ENCODE measurements around the gene CCDC57. TPM values are rescaled to one million over a fixed set of nuclear protein-coding genes. Genes with fewer than 3 reads are reported as not detected.

Gene CCDC57
- total RNA-seq, 5 donors from 2014 or later (not counting 1 experiment from before 2014, with no cell fraction given): 86.4 to 127 (median 103) TPM

GRCh38 chr17:82080048-82080788, 132.4 kb downstream of the CCDC57 start:
- H3K27ac Mint-ChIP-seq: no peak overlapping the region
- ChIA-PET CTCF (no interaction called here), POLR2A (no interaction called here)
- H3K4me1 ChIP-seq (ENCODE audit: control insufficient read depth in 1 of 2, extremely low read depth in 1 of 2, insufficient read depth in 2 of 2, low read length in 2 of 2): no peaks in the 10 kb centered on the region
- WGBS (ENCODE audit: insufficient coverage): 87% methylated on average over 31 of the region's 36 CpGs
- peaks cover 31 to 52% of the 10 kb centered on the region in 2 donors for H3K36me3 ChIP-seq (ENCODE audit: control insufficient read depth in 2 of 2, extremely low read depth in 1 of 2, insufficient read depth in 1 of 2, low read length in 1 of 2)
- ATAC-seq (replicated peaks in 1 of 4) (no peak), DNase-seq (no peak)
- peaks cover 8% of the 10 kb centered on the region for H3K36me3 Mint-ChIP-seq
- no peaks in the 10 kb centered on the region for H3K27me3 Mint-ChIP-seq
- H3K9me3 Mint-ChIP-seq: no peaks in the 10 kb centered on the region
- H3K27me3 ChIP-seq (replicated peaks in 1 of 2; ENCODE audit: control insufficient read depth in 2 of 2, extremely low read depth in 1 of 2, insufficient read depth in 2 of 2, low read length in 1 of 2): no peaks in the 10 kb centered on the region
- no peak overlapping the region for H3K4me3 ChIP-seq (ENCODE audit: control insufficient read depth in 1 of 2, extremely low read depth in 1 of 2, low read length in 1 of 2)
- H3K9me3 ChIP-seq: no peaks in the 10 kb centered on the region
- H3K4me3 Mint-ChIP-seq: no peak overlapping the region
- H3K4me1 Mint-ChIP-seq: no peaks in the 10 kb centered on the region
- H3K27ac ChIP-seq (ENCODE audit: low read length): no peak overlapping the region

DNA sequence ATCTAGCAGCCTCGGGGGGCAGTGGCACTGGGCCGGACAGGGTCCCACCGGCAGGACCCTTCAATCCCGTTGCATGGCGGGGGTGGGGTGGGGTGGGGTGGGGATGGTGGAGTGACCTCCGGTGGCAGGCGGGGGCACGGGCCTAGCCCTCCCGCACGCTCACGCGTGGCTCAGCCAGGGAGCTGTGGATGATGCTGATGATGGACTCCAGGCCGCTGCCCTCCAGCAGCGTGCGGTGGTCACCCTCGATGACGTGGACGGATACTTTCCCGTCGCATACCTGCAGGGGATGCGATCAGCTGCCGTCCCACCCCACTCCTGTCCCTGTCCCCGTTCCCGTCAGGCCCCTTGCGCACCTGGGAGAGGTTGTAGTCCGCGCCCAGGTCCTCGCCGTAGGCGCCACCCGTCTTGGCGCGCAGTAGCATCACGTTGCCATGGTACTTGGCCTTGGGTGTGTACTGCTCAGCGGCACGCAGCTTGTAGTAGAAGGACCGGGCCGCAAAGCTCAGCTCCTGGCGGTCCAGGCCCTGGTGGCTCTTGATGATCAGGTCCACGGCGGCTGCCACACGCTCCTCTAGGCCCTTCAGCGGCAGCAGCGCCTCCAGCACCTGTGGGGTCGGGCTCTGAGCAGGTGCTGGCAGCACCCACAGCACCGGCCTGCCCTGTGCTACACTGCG, 133.5 kb downstream of the CCDC57 start:
- no peak overlapping the region for H3K4me3 Mint-ChIP-seq
- H3K36me3 Mint-ChIP-seq: peaks cover 6% of the 10 kb centered on the region
- Histone ChIP-seq H3K27ac (ENCODE audit: low read length) (no peak overlapping the region), H3K4me1 (ENCODE audit: control insufficient read depth in 1 of 2, extremely low read depth in 1 of 2, insufficient read depth in 2 of 2, low read length in 2 of 2) (no peaks in the 10 kb centered on the region), H3K9me3 (no peaks in the 10 kb centered on the region), H3K4me3 (ENCODE audit: control insufficient read depth in 1 of 2, extremely low read depth in 1 of 2, low read length in 1 of 2) (no peak overlapping the region), H3K36me3 (ENCODE audit: control insufficient read depth in 2 of 2, extremely low read depth in 1 of 2, insufficient read depth in 1 of 2, low read length in 1 of 2) (peaks cover 26 to 46% of the 10 kb centered on the region in 2 donors), H3K27me3 (replicated peaks in 1 of 2; ENCODE audit: control insufficient read depth in 2 of 2, extremely low read depth in 1 of 2, insufficient read depth in 2 of 2, low read length in 1 of 2) (no peaks in the 10 kb centered on the region)
- DNase-seq (no peak), ATAC-seq (replicated peaks in 1 of 4) (peak in 1 of 4 experiments; percentile 5)
- POLR2A ChIA-PET: no interaction called here
- WGBS (ENCODE audit: insufficient coverage): 96% methylated on average over 39 of the region's 47 CpGs
- no peak overlapping the region for H3K27ac Mint-ChIP-seq
- CTCF ChIA-PET: interaction anchor here in 1 of 2 donors (0.6 kb wide), 1 partner anchor 20 kb away, joined by 3 read pairs; no protein-coding TSS in a partner anchor
- H3K9me3 Mint-ChIP-seq: no peaks in the 10 kb centered on the region
- H3K4me1 Mint-ChIP-seq: no peaks in the 10 kb centered on the region
- no peaks in the 10 kb centered on the region for H3K27me3 Mint-ChIP-seq

- Histone ChIP-seq H3K4me1 (ENCODE audit: control insufficient read depth in 1 of 2, extremely low read depth in 1 of 2, insufficient read depth in 2 of 2, low read length in 2 of 2) (no peaks in the 10 kb centered on the region), H3K27me3 (replicated peaks in 1 of 2; ENCODE audit: control insufficient read depth in 2 of 2, extremely low read depth in 1 of 2, insufficient read depth in 2 of 2, low read length in 1 of 2) (no peaks in the 10 kb centered on the region), H3K27ac (ENCODE audit: low read length) (no peak overlapping the region), H3K36me3 (ENCODE audit: control insufficient read depth in 2 of 2, extremely low read depth in 1 of 2, insufficient read depth in 1 of 2, low read length in 1 of 2) (peaks cover 21 to 41% of the 10 kb centered on the region in 2 donors), H3K9me3 (no peaks in the 10 kb centered on the region), H3K4me3 (ENCODE audit: control insufficient read depth in 1 of 2, extremely low read depth in 1 of 2, low read length in 1 of 2) (no peak overlapping the region)
- POLR2A ChIA-PET: interaction anchor here in 1 of 2 donors (0.6 kb wide), 1 partner anchor 17 kb away, joined by 3 read pairs; no protein-coding TSS in a partner anchor
- WGBS (ENCODE audit: insufficient coverage): 81% methylated on average over 15 of the region's 18 CpGs
- Mint-ChIP-seq H3K4me3 (no peak overlapping the region), H3K27ac (no peak overlapping the region), H3K36me3 (peaks cover 4% of the 10 kb centered on the region), H3K4me1 (no peaks in the 10 kb centered on the region), H3K27me3 (no peaks in the 10 kb centered on the region), H3K9me3 (no peaks in the 10 kb centered on the region)
- DNase-seq (no peak), ATAC-seq (replicated peaks in 1 of 4) (no peak)
- CTCF ChIA-PET: interaction anchor here in 1 of 2 donors (0.6 kb wide), 1 partner anchor 19 kb away, joined by 3 read pairs; no protein-coding TSS in a partner anchor
Observed at GRCh38 chr17:82078433-82078832, 134.2 kb downstream of the CCDC57 start.

GRCh38 chr17:82077617-82078358, 134.9 kb downstream of the CCDC57 start:
- Mint-ChIP-seq H3K27ac (no peak overlapping the region), H3K9me3 (no peaks in the 10 kb centered on the region), H3K36me3 (peaks cover 4% of the 10 kb centered on the region), H3K4me3 (no peak overlapping the region), H3K4me1 (no peaks in the 10 kb centered on the region), H3K27me3 (no peaks in the 10 kb centered on the region)
- no peaks in the 10 kb centered on the region for H3K4me1 ChIP-seq (ENCODE audit: control insufficient read depth in 1 of 2, extremely low read depth in 1 of 2, insufficient read depth in 2 of 2, low read length in 2 of 2)
- no peaks in the 10 kb centered on the region for H3K9me3 ChIP-seq
- POLR2A ChIA-PET: interaction anchor here in 1 of 2 donors (0.6 kb wide), 1 partner anchor 18 kb away, joined by 3 read pairs; no protein-coding TSS in a partner anchor
- DNase-seq (no peak), ATAC-seq (replicated peaks in 1 of 4) (no peak)
- H3K27me3 ChIP-seq (replicated peaks in 1 of 2; ENCODE audit: control insufficient read depth in 2 of 2, extremely low read depth in 1 of 2, insufficient read depth in 2 of 2, low read length in 1 of 2): no peaks in the 10 kb centered on the region
- no peak overlapping the region for H3K27ac ChIP-seq (ENCODE audit: low read length)
- no peak overlapping the region for H3K4me3 ChIP-seq (ENCODE audit: control insufficient read depth in 1 of 2, extremely low read depth in 1 of 2, low read length in 1 of 2)
- H3K36me3 ChIP-seq (ENCODE audit: control insufficient read depth in 2 of 2, extremely low read depth in 1 of 2, insufficient read depth in 1 of 2, low read length in 1 of 2): peaks cover 15 to 34% of the 10 kb centered on the region in 2 donors
- 87% methylated on average over 21 of the region's 28 CpGs for WGBS (ENCODE audit: insufficient coverage)
- CTCF ChIA-PET: no interaction called here

DNA sequence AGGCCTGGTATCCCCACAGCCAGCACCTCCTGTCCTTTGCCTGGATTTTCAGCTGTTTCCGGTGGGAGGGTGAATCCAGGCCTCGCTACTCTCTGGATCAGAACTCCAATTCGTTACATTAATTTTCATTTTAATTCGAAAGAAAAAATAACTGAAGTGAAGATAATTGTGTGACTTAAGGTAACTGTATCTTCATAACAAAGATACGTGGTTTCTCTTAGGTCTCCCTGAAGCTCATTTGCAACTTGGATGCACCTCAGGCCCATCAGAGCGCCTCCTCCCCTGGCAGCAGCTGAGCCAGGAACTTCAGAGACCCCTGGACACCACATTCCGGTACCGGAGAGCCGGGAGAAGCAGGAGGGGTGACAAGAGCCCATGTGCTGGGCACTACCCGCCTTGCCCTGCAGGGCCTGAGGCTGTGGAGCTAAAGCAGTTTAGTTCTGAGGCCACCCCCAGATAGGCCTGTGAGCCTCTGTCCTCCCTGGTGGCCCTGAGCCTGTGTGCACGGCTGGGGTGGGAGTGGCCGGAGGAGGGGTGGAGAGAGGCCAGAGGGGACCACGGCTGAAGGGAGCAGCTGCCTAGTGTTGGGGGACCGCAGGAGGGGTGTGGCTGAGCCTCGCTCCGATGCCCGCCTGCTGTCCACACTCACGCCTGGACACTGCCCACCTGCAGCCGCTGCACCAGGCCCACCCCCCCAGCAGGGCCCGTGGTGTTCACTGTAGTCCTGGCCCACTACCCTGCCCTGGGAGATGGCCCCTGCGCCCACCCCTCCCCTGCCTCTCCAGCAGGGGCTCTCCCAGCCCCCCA, 135.7 kb downstream of the CCDC57 start:
- ChIA-PET CTCF (no interaction called here), POLR2A (interaction anchor here (0.5 to 1.0 kb wide), 2 partner anchors 28 to 41 kb away, joined by 3 read pairs; no protein-coding TSS in a partner anchor)
- Histone ChIP-seq H3K4me3 (ENCODE audit: control insufficient read depth in 1 of 2, extremely low read depth in 1 of 2, low read length in 1 of 2) (no peak overlapping the region), H3K36me3 (ENCODE audit: control insufficient read depth in 2 of 2, extremely low read depth in 1 of 2, insufficient read depth in 1 of 2, low read length in 1 of 2) (peaks cover 9 to 26% of the 10 kb centered on the region in 2 donors), H3K9me3 (no peaks in the 10 kb centered on the region), H3K27me3 (replicated peaks in 1 of 2; ENCODE audit: control insufficient read depth in 2 of 2, extremely low read depth in 1 of 2, insufficient read depth in 2 of 2, low read length in 1 of 2) (no peaks in the 10 kb centered on the region), H3K4me1 (ENCODE audit: control insufficient read depth in 1 of 2, extremely low read depth in 1 of 2, insufficient read depth in 2 of 2, low read length in 2 of 2) (no peaks in the 10 kb centered on the region), H3K27ac (ENCODE audit: low read length) (no peak overlapping the region)
- Mint-ChIP-seq H3K27ac (no peak overlapping the region), H3K4me3 (no peak overlapping the region), H3K36me3 (peaks cover 4% of the 10 kb centered on the region), H3K4me1 (no peaks in the 10 kb centered on the region), H3K9me3 (no peaks in the 10 kb centered on the region), H3K27me3 (no peaks in the 10 kb centered on the region)
- 98% methylated on average over 13 of the region's 21 CpGs for WGBS (ENCODE audit: insufficient coverage)
- DNase-seq: no peak
- ATAC-seq (replicated peaks in 1 of 4): peak in 1 of 4 experiments; percentile 3
